Neural progenitor cell (in vitro differentiated cells): ENCODE measurements around the gene SPAG8.

ENCODE experiments used
- EZH2phosphoT487 ChIP-seq: fragments of 200-600 bp; sonication (generic); IDR thresholded peaks from 2 replicates; pipeline ENCODE4 v1.6.1; 2017; ENCODE audit warnings: antibody characterized with exemption
- TF ChIP-seq, protein P1 (sequence below): fragments of 200-600 bp; sonication (generic); IDR thresholded peaks from 2 replicates; pipeline ENCODE4 v1.5.1; 2017; ENCODE audit warnings: antibody characterized with exemption, mild to moderate bottlenecking

DNA sequence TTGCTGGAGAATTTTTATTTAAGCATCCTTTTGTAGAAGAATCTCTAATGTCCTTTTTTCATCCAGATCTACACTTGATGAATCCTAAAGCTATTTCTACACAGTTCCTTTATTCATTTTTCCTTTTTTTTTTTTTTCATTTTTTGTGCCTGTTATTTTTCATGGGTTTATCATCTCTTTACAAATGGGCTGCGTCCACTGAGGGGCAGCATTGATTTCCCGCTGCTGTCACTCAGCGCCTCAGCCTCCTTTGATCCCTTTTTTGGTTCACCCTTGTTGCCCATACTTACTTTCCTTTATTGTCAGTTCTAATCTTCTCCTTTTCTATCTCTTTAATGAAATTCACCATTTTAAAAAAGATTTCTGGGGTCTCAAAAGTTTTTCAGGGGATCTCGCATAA is 52.3 kb downstream of the SPAG8 start:
- TF ChIP-seq EZH2phosphoT487 = no peak
- TF ChIP-seq, protein P1, sequence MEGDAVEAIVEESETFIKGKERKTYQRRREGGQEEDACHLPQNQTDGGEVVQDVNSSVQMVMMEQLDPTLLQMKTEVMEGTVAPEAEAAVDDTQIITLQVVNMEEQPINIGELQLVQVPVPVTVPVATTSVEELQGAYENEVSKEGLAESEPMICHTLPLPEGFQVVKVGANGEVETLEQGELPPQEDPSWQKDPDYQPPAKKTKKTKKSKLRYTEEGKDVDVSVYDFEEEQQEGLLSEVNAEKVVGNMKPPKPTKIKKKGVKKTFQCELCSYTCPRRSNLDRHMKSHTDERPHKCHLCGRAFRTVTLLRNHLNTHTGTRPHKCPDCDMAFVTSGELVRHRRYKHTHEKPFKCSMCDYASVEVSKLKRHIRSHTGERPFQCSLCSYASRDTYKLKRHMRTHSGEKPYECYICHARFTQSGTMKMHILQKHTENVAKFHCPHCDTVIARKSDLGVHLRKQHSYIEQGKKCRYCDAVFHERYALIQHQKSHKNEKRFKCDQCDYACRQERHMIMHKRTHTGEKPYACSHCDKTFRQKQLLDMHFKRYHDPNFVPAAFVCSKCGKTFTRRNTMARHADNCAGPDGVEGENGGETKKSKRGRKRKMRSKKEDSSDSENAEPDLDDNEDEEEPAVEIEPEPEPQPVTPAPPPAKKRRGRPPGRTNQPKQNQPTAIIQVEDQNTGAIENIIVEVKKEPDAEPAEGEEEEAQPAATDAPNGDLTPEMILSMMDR = no peak
